Nephron progenitor cell (in vitro differentiated cells): ENCODE results near the gene TPM1.
"Not testable (repeated sequence)": the region's sequence is repeated elsewhere in the genome, so short reads cannot be mapped to it uniquely, and the experiment has no call there.

Source experiments
- DNase-seq: peaks from one replicate; pipeline ENCODE4 v3.0.0; 2021
- H3K27ac Mint-ChIP-seq: 2 replicates; pipeline ENCODE4 v1.8.0; 2021; ENCODE audit warnings: mild to moderate bottlenecking, moderate library complexity, mixed read lengths
- H3K27me3 Mint-ChIP-seq: 2 replicates; pipeline ENCODE4 v1.8.0; 2021; ENCODE audit warnings: mild to moderate bottlenecking, low read depth, mixed read lengths; ENCODE audit not compliant: poor library complexity
- H3K36me3 Mint-ChIP-seq: 2 replicates; pipeline ENCODE4 v1.8.0; 2021; ENCODE audit warnings: low read depth, mixed read lengths
- H3K4me1 Mint-ChIP-seq: 2 replicates; pipeline ENCODE4 v1.8.0; 2021; ENCODE audit warnings: mixed read lengths
- H3K4me3 Mint-ChIP-seq: 2 replicates; pipeline ENCODE4 v1.8.0; 2021; ENCODE audit warnings: mild to moderate bottlenecking, moderate library complexity, mixed read lengths
- H3K9me3 Mint-ChIP-seq: 2 replicates; pipeline ENCODE4 v1.8.0; 2021; ENCODE audit warnings: mild to moderate bottlenecking, moderate library complexity, mixed read lengths
- TF ChIP-seq, protein P1 (sequence below): fragments of 200-600 bp; sonication (generic); IDR thresholded peaks from 2 replicates; pipeline ENCODE4 v1.5.0; 2021; ENCODE audit warnings: antibody characterized with exemption

TPM1 gene

DNA sequence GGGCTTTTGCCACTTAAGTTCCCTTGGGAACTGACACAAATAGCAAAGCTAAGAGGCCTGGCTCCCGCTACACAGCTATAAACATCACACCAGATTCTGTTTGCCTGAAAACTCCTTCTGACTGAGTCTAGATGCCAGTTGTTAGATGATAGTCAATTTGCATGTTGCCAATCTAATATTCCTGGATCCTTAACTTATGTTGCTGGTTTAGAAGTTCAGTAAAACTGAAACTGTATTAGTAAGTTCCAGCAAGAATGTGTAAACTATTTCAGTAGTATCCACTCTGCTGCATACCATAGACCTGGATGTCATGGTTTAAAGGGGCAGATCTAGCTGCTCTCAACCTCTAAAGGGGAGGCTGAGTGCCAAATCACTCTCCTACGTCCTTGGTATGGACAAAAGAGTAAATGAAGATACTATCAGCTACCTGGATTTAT is 52.0 kb downstream of the TPM1 start:
- TF ChIP-seq, protein P1, sequence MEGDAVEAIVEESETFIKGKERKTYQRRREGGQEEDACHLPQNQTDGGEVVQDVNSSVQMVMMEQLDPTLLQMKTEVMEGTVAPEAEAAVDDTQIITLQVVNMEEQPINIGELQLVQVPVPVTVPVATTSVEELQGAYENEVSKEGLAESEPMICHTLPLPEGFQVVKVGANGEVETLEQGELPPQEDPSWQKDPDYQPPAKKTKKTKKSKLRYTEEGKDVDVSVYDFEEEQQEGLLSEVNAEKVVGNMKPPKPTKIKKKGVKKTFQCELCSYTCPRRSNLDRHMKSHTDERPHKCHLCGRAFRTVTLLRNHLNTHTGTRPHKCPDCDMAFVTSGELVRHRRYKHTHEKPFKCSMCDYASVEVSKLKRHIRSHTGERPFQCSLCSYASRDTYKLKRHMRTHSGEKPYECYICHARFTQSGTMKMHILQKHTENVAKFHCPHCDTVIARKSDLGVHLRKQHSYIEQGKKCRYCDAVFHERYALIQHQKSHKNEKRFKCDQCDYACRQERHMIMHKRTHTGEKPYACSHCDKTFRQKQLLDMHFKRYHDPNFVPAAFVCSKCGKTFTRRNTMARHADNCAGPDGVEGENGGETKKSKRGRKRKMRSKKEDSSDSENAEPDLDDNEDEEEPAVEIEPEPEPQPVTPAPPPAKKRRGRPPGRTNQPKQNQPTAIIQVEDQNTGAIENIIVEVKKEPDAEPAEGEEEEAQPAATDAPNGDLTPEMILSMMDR: no peak
- Mint-ChIP-seq H3K27me3 (no peaks in the 10 kb centered on the region), H3K9me3 (peaks cover 13% of the 10 kb centered on the region), H3K27ac (no peak overlapping the region), H3K4me3 (no peak overlapping the region), H3K4me1 (peaks cover 30% of the 10 kb centered on the region), H3K36me3 (peaks cover 9% of the 10 kb centered on the region)
- no peak for DNase-seq

DNA sequence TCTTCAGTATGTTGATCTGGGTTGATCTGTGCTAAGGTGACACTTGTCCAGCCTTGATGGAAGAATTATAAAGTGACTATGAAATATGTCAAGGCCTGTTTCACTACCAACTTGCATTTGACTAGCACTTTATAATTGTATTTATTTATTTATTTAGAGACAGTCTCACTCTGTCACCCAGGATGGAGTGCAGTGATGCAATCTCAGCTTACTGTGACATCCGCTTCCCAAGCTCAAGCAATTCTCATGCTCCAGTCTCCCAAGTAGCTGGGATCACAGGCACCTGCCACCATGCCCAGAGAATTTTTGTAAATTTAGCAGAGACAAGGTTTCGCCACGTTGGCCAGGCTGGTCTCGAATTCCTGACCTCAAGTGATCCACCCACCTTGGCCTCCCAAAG is 53.6 kb downstream of the TPM1 start:
- TF ChIP-seq, protein P1: no peak
- no peak for DNase-seq
- no peak overlapping the region for H3K4me3 Mint-ChIP-seq
- H3K27me3 Mint-ChIP-seq: peaks cover 3% of the 10 kb centered on the region
- no peak overlapping the region for H3K27ac Mint-ChIP-seq
- H3K36me3 Mint-ChIP-seq: peaks cover 12% of the 10 kb centered on the region
- peaks cover 25% of the 10 kb centered on the region for H3K9me3 Mint-ChIP-seq
- H3K4me1 Mint-ChIP-seq: peaks cover 14% of the 10 kb centered on the region

DNA sequence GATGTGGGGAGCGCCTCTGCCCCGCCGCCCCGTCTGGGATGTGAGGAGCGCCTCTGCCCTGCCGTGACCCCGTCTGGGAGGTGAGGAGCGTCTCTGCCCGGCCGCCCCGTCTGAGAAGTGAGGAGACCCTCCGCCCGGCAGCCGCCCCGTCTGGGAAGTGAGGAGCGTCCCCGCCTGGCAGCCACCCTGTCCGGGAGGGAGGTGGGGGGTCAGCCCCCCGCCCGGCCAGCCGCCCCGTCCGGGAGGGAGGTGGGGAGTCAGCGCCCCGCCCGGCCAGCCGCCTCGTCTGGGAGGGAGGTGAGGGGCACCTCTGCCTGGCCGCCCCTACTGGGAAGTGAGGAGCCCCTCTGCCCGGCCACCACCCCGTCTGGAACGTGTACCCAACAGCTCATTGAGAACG is 56.4 kb downstream of the TPM1 start:
- H3K27me3 Mint-ChIP-seq, H3K4me3 Mint-ChIP-seq, DNase-seq, H3K27ac Mint-ChIP-seq, H3K4me1 Mint-ChIP-seq: not testable (repeated sequence)
- H3K9me3 Mint-ChIP-seq: peaks cover 25% of the 10 kb centered on the region
- peaks cover 12% of the 10 kb centered on the region for H3K36me3 Mint-ChIP-seq

DNA sequence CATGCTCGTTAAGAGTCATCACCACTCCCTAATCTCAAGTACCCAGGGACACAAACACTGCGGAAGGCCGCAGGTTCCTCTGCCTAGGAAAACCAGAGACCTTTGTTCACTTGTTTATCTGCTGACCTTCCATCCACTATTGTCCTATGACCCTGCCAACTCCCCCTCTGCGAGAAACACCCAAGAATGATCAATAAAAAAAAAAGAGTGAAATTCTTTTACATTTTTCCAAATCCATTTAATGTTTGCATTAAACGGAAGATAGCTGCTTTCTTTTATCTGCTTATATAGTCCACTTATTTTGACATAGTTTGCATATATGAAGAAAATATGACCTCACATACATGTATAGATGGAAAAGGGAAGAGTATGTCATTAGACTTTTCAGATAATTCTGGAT is 57.0 kb downstream of the TPM1 start:
- DNase-seq, H3K27me3 Mint-ChIP-seq, H3K4me1 Mint-ChIP-seq, H3K27ac Mint-ChIP-seq, H3K4me3 Mint-ChIP-seq: not testable (repeated sequence)
- Mint-ChIP-seq H3K36me3 (peaks cover 12% of the 10 kb centered on the region), H3K9me3 (peaks cover 25% of the 10 kb centered on the region)

DNA sequence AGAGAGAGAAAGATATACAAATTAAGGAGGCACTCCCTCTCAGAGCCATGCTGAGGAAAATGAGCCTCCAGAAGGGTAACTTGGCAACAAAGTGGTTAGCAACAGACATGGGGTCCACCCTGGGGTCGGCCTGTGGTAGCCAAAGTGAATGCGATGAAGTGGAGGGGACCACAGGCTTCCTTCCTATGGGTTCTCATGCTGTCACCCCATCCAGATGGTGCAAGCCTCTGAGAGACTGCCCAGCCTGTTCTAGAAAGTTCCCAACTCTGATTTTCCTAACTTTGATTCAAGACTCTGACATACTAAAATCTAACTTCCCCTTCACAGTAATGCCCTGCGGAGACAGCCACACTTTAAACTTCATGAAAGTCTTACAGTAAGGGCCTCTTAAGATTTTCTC is 60.9 kb downstream of the TPM1 start:
- H3K36me3 Mint-ChIP-seq: peaks cover 5% of the 10 kb centered on the region
- no peak overlapping the region for H3K4me3 Mint-ChIP-seq
- no peaks in the 10 kb centered on the region for H3K4me1 Mint-ChIP-seq
- no peak overlapping the region for H3K27ac Mint-ChIP-seq
- H3K9me3 Mint-ChIP-seq: peaks cover 25% of the 10 kb centered on the region
- DNase-seq: no peak
- TF ChIP-seq, protein P1: no peak
- H3K27me3 Mint-ChIP-seq: peaks cover 3% of the 10 kb centered on the region

DNA sequence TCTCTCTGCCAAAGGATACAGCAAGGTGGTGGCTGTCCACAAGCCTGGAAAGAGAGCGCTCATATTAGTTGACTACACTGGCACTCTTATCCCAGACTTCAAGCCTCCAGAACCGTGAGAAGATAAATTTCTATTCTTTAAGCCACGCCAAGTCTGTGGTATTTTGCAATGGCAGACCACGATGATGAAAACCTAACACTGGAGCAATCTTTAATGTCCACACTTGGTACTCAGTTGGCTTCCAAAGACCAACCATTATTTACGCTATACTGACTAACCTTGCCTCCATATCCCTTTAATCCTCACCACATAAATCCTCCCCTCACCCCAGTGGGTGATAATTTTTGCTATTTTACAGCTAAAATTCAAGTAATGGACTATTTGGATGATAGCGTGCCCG is 62.2 kb downstream of the TPM1 start:
- H3K27ac Mint-ChIP-seq: no peak overlapping the region
- H3K36me3 Mint-ChIP-seq: peaks cover 1% of the 10 kb centered on the region
- no peak overlapping the region for H3K4me3 Mint-ChIP-seq
- DNase-seq: no peak
- H3K9me3 Mint-ChIP-seq: peaks cover 21% of the 10 kb centered on the region
- TF ChIP-seq, protein P1: no peak
- peaks cover 13% of the 10 kb centered on the region for H3K4me1 Mint-ChIP-seq
- H3K27me3 Mint-ChIP-seq: peaks cover 6% of the 10 kb centered on the region

DNA sequence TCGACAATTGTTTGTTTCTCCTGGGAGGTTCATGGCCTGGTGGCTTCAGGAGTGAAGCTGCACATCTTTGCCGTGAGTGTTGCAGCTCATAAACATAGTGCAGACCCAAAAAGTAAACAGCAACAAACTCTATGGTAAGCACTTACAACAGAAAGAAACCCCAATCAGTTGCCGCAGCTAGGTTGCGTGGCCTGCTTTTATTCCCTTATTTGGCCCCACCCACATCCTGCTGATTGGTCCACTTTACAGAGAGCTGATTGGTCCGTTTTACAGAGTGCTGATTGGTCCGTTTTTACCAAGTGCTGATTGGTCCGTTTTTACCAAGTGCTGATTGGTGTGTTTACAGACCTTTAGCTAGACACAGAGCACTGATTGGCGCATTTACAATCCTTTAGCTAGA is 62.8 kb downstream of the TPM1 start:
- not testable (repeated sequence) for DNase-seq, H3K36me3 Mint-ChIP-seq, H3K27me3 Mint-ChIP-seq, H3K4me3 Mint-ChIP-seq, H3K27ac Mint-ChIP-seq
- Mint-ChIP-seq H3K4me1 (peaks cover 18% of the 10 kb centered on the region), H3K9me3 (peaks cover 16% of the 10 kb centered on the region)
